Melanocyte of skin (primary cell): Measurements from ENCODE around the gene TNFSF12. TPM values are rescaled to one million over a fixed set of nuclear protein-coding genes. Genes with fewer than 3 reads are reported as not detected.

Experiments used
- small RNA-seq, 2 donors: library from RNA; depleted of rRNA; stranded (forward); fragments of <200 nt; gene quantifications; one replicate each; pipeline ENCODE3, GENCODE V24; 2012
- total RNA-seq, 2 donors: library from RNA; depleted of rRNA; stranded (reverse); fragments of >200 nt; gene quantifications; 2 replicates each; pipeline ENCODE4 v1.2.3, GENCODE V29; 2012

Gene TNFSF12, protein sequence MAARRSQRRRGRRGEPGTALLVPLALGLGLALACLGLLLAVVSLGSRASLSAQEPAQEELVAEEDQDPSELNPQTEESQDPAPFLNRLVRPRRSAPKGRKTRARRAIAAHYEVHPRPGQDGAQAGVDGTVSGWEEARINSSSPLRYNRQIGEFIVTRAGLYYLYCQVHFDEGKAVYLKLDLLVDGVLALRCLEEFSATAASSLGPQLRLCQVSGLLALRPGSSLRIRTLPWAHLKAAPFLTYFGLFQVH
- total RNA-seq: 10 to 100 TPM; 14.8 to 19.3 TPM

GRCh38 chr17:7548585-7549400 is at the start of gene TNFSF12:
TNFSF12 (plus strand) TSS chr17:7549058; CDS start chr17:7549154, 96 bp downstream.

DNA sequence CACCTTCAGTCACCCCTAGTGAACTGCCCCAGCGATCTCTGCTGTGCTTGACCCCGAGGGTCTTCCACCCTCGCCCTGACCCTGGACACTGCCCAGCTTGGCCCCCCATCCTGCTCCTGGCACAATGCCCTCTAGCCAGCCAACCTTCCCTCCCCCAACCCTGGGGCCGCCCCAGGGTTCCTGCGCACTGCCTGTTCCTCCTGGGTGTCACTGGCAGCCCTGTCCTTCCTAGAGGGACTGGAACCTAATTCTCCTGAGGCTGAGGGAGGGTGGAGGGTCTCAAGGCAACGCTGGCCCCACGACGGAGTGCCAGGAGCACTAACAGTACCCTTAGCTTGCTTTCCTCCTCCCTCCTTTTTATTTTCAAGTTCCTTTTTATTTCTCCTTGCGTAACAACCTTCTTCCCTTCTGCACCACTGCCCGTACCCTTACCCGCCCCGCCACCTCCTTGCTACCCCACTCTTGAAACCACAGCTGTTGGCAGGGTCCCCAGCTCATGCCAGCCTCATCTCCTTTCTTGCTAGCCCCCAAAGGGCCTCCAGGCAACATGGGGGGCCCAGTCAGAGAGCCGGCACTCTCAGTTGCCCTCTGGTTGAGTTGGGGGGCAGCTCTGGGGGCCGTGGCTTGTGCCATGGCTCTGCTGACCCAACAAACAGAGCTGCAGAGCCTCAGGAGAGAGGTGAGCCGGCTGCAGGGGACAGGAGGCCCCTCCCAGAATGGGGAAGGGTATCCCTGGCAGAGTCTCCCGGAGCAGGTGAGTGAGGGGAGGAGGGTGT is 9.9 kb downstream of the TNFSF12 start, which contains the start of gene TNFSF13:
TNFSF13 (plus strand) TSS at position 207 of the 776 bp plus-strand sequence; CDS start at position 497, 290 bp downstream.

GRCh38 chr17:7561589-7562207 is 12.8 kb downstream of the TNFSF12 start, which contains the start of gene SENP3:
SENP3 (plus strand) TSS chr17:7561919; CDS start chr17:7563077, 1,158 bp downstream.

DNA sequence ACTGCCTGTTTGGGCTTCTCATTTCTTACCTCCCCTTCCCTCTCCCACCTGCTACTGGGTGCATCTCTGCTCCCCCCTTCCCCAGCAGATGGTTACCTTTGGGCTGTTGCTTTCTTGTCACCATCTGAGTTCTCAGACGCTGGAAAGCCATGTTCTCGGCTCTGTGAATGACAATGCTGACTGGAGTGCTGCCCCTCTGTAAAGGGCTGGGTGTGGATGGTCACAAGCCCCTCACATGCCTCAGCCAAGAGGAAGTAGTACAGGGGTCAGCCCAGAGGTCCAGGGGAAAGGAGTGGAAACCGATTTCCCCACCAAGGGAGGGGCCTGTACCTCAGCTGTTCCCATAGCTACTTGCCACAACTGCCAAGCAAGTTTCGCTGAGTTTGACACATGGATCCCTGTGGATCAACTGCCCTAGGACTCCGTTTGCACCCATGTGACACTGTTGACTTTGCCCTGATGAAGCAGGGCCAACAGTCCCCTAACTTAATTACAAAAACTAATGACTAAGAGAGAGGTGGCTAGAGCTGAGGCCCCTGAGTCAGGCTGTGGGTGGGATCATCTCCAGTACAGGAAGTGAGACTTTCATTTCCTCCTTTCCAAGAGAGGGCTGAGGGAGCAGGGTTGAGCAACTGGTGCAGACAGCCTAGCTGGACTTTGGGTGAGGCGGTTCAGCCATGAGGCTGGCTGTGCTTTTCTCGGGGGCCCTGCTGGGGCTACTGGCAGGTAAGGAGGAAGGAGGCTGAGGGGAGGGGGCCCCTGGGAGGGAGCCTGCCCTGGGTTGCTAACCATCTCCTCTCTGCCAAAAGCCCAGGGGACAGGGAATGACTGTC is 30.4 kb downstream of the TNFSF12 start, which contains the start of gene CD68:
CD68 (plus strand) TSS at position 638 of the 833 bp plus-strand sequence; CDS start at position 678, 40 bp downstream.

GRCh38 chr17:7583253-7584109 is 34.6 kb downstream of the TNFSF12 start, which contains the start of gene MPDU1:
MPDU1 (plus strand) TSS chr17:7583852; CDS start chr17:7583863, 11 bp downstream.

GRCh38 chr17:7589891-7590691 is 41.2 kb downstream of the TNFSF12 start, which contains the start of gene SOX15:
SOX15 (minus strand) TSS chr17:7590094; CDS start chr17:7589676, 418 bp downstream.

Small RNA genes lying within 50 kb of the gene (small RNA-seq; reads per million reads assigned to genes)
- gene CD68 (0 reads per million in 2 donors), gene RF00019 (0 reads per million in 2 donors), gene SNORA48 (0 reads per million in 2 donors), gene SNORD10 (0 reads per million in 2 donors)

Other genes with a start within 250 kb of the TNFSF12 start
- gene EIF5A, start 241.4 kb upstream of the TNFSF12 start, total RNA-seq: 100 to 1,000 TPM; 830 to 988 TPM
- 10 to 100 TPM; 74.7 to 87.2 TPM for gene GPS2, start 233.7 kb upstream of the TNFSF12 start, total RNA-seq
- 10 to 100 TPM; 14.8 to 16.7 TPM for gene NEURL4, start 219.7 kb upstream of the TNFSF12 start, total RNA-seq
- under 1 TPM in 1 of 2 donors, not detected in 1; 0.67 TPM for gene ACAP1, start 212.5 kb upstream of the TNFSF12 start, total RNA-seq
- 1 to 10 TPM; 1.3 to 3.4 TPM for gene KCTD11, start 196.9 kb upstream of the TNFSF12 start, total RNA-seq
- gene TMEM95, start 193.9 kb upstream of the TNFSF12 start, total RNA-seq: not detected
- gene TNK1, start 168.0 kb upstream of the TNFSF12 start, total RNA-seq: under 1 TPM; 0.69 to 1.00 TPM
- 10 to 100 TPM in 1 of 2 donors, 1 to 10 TPM in 1; 9.6 to 12.0 TPM for gene PLSCR3, start 154.5 kb upstream of the TNFSF12 start, total RNA-seq
- 100 to 1,000 TPM in 1 of 2 donors, 10 to 100 TPM in 1; 73.0 to 107 TPM for gene TMEM256, start 145.0 kb upstream of the TNFSF12 start, total RNA-seq
- 1 to 10 TPM; 4.0 to 4.1 TPM for gene NLGN2, start 141.2 kb upstream of the TNFSF12 start, total RNA-seq
- not detected for gene SPEM1, start 128.7 kb upstream of the TNFSF12 start, total RNA-seq
- gene SPEM2, start 123.4 kb upstream of the TNFSF12 start, total RNA-seq: not detected
- gene SPEM3, start 120.2 kb upstream of the TNFSF12 start, total RNA-seq: not detected
- 1 to 10 TPM; 7.3 to 7.9 TPM for gene TMEM102, start 113.6 kb upstream of the TNFSF12 start, total RNA-seq
- under 1 TPM; under 0.01 to 0.33 TPM for gene FGF11, start 109.5 kb upstream of the TNFSF12 start, total RNA-seq
- 1 to 10 TPM; 5.5 to 5.7 TPM for gene CHRNB1, start 104.0 kb upstream of the TNFSF12 start, total RNA-seq
- 10 to 100 TPM; 16.3 to 23.1 TPM for gene ZBTB4, start 69.4 kb upstream of the TNFSF12 start, total RNA-seq
- gene SLC35G6, start 67.6 kb upstream of the TNFSF12 start, total RNA-seq: not detected
- gene POLR2A, start 64.7 kb upstream of the TNFSF12 start, total RNA-seq: 10 to 100 TPM; 95.3 to 96.9 TPM
- gene TNFSF13, start 9.7 kb downstream of the TNFSF12 start, total RNA-seq: 1 to 10 TPM; 2.4 to 2.7 TPM
- 100 to 1,000 TPM in 1 of 2 donors, 10 to 100 TPM in 1; 67.4 to 114 TPM for gene SENP3, start 12.9 kb downstream of the TNFSF12 start, total RNA-seq
- 10 to 100 TPM; 18.3 to 20.0 TPM for gene CD68, start 30.6 kb downstream of the TNFSF12 start, total RNA-seq
- 100 to 1,000 TPM; 181 to 189 TPM for gene MPDU1, start 34.8 kb downstream of the TNFSF12 start, total RNA-seq
- under 1 TPM in 1 of 2 donors, not detected in 1; 0.33 TPM for gene SOX15, start 41.0 kb downstream of the TNFSF12 start, total RNA-seq
- 10 to 100 TPM; 36.3 to 36.5 TPM for gene FXR2, start 65.8 kb downstream of the TNFSF12 start, total RNA-seq
- 10 to 100 TPM; 22.4 to 24.6 TPM for gene SAT2, start 78.8 kb downstream of the TNFSF12 start, total RNA-seq
- gene SHBG, start 81.1 kb downstream of the TNFSF12 start, total RNA-seq: under 1 TPM; 0.33 to 0.34 TPM
- gene ATP1B2, start 101.9 kb downstream of the TNFSF12 start, total RNA-seq: not detected
- gene TP53, start 138.4 kb downstream of the TNFSF12 start, total RNA-seq: 10 to 100 TPM; 43.0 to 47.1 TPM
- gene WRAP53, start 139.4 kb downstream of the TNFSF12 start, total RNA-seq: 10 to 100 TPM in 1 of 2 donors, 1 to 10 TPM in 1; 8.6 to 17.3 TPM
- 1 to 10 TPM in 1 of 2 donors, under 1 TPM in 1; 0.33 to 1.0 TPM for gene EFNB3, start 156.1 kb downstream of the TNFSF12 start, total RNA-seq
- under 1 TPM; under 0.01 TPM for gene DNAH2, start 168.7 kb downstream of the TNFSF12 start, total RNA-seq